Stimulated activated naive CD8-positive, alpha-beta T cell treated with anti-CD3 and anti-CD28 coated beads, Interleukin-15, Interleukin-2, amounts not matched to agents 100 ng/mL and 50 ng/mL, for 24 hours (primary cell): Measurements from ENCODE around the gene SHC1.
A peak's percentile ranks its signal among the peaks of the same experiment; 100 is the strongest.

Source experiments
- H3K27ac Mint-ChIP-seq: one replicate; pipeline ENCODE4 v1.8.0; 2021; ENCODE audit warnings: mild to moderate bottlenecking, mixed read lengths
- H3K27me3 Mint-ChIP-seq: one replicate; pipeline ENCODE4 v1.8.0; 2021; ENCODE audit warnings: mixed read lengths
- H3K36me3 Mint-ChIP-seq: one replicate; pipeline ENCODE4 v1.8.0; 2021; ENCODE audit warnings: low read depth, mixed read lengths
- H3K4me1 Mint-ChIP-seq: one replicate; pipeline ENCODE4 v1.8.0; 2021; ENCODE audit warnings: low read depth, mixed read lengths
- H3K4me3 Mint-ChIP-seq: one replicate; pipeline ENCODE4 v1.8.0; 2021; ENCODE audit warnings: mild to moderate bottlenecking, mixed read lengths
- H3K9me3 Mint-ChIP-seq: one replicate; pipeline ENCODE4 v1.8.0; 2021; ENCODE audit warnings: mixed read lengths

Gene SHC1, protein sequence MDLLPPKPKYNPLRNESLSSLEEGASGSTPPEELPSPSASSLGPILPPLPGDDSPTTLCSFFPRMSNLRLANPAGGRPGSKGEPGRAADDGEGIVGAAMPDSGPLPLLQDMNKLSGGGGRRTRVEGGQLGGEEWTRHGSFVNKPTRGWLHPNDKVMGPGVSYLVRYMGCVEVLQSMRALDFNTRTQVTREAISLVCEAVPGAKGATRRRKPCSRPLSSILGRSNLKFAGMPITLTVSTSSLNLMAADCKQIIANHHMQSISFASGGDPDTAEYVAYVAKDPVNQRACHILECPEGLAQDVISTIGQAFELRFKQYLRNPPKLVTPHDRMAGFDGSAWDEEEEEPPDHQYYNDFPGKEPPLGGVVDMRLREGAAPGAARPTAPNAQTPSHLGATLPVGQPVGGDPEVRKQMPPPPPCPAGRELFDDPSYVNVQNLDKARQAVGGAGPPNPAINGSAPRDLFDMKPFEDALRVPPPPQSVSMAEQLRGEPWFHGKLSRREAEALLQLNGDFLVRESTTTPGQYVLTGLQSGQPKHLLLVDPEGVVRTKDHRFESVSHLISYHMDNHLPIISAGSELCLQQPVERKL

DNA sequence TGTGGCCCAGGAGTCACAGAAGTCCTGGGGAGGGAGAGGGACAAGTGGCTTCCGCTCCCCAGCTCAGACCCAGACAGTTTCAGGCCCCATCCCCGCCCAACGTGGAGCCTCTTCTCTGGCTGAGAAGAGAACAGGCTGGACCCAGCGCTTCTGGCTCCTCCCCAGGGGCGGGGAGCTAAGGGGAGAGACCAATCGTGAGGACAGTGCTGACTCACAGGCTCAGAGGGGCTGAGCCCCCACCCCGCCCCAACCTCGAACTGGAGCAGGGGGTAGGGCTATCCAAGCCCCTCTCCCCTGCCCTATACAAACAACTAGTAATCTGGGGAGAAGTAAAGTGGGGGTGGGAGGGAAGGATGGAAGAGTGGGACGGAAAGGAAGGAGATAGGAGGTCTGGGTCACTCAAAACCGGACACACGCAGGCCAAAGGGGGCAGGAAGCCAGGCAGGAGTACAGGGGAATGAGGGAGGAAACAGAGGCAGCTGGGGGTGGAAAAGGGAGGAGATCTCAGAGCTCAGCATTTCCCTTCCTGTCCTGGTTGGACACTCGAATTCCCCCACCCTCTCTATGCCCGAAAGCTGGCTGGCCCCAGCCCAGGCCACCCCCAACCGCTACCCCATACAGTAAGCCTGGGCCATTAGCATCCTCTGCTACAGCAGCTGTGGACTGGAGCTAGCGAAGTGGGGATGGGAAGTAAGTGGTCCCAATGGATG lies at the start of gene SHC1:
Gene SHC1, minus strand, starts transcription at position 117 of the 710 bp plus-strand sequence. CDS start 221 bp downstream, outside the sequence.
- no peaks in the 10 kb centered on the region for H3K27me3 Mint-ChIP-seq
- H3K27ac Mint-ChIP-seq: peak within 1 kb of the TSS; percentile 90
- peaks cover 19% of the 10 kb centered on the region for H3K36me3 Mint-ChIP-seq
- peaks cover 31% of the 10 kb centered on the region for H3K4me1 Mint-ChIP-seq
- peak within 1 kb of the TSS; percentile 33 for H3K4me3 Mint-ChIP-seq
- H3K9me3 Mint-ChIP-seq: no peaks in the 10 kb centered on the region

DNA sequence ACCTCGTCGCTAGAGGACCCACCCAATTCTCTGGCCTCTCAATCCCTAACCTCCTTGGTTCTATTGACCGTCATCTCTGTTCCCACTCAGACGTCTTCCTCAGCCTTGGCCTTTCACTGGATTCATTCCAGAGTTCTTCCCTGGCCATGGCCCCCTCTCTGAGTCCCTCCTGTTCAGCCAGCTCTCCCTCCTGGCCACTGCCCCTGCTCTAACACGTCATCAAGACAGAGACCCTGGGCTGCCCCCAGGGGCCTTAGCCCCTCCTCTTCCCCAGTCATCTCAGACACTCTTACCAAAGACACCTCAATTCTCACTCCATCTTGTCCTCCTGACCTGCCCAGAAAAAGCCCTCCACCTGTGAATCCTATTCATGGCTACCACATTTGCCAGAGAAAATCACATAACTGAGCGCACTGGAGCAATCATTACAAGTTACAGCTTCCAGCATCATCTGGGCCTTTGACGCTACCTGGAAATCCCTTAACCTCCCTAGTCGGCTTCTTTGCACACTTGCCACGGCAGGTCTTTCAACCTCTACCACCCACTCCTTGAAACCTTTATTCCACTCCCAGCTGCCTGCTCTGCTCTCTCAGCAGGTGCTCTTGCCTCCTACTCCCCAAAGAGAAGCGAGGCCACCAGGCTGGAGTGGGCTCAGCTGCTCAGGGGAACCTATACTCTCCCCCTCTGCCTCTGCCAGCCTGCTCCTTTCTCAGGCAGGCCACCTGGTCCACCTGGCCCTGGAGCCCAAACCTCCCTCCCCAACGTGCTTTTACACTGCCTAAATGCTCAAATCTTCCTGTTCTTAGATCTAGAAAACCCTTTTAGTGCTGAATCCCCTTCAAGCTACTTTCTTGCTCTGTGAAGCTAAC lies 49.1 kb upstream of the SHC1 start:
- Mint-ChIP-seq H3K36me3 (peaks cover 7% of the 10 kb centered on the region), H3K27ac (peak overlapping the region; percentile 70), H3K4me3 (no peak overlapping the region), H3K27me3 (no peaks in the 10 kb centered on the region), H3K9me3 (no peaks in the 10 kb centered on the region), H3K4me1 (peaks cover 34% of the 10 kb centered on the region)

DNA sequence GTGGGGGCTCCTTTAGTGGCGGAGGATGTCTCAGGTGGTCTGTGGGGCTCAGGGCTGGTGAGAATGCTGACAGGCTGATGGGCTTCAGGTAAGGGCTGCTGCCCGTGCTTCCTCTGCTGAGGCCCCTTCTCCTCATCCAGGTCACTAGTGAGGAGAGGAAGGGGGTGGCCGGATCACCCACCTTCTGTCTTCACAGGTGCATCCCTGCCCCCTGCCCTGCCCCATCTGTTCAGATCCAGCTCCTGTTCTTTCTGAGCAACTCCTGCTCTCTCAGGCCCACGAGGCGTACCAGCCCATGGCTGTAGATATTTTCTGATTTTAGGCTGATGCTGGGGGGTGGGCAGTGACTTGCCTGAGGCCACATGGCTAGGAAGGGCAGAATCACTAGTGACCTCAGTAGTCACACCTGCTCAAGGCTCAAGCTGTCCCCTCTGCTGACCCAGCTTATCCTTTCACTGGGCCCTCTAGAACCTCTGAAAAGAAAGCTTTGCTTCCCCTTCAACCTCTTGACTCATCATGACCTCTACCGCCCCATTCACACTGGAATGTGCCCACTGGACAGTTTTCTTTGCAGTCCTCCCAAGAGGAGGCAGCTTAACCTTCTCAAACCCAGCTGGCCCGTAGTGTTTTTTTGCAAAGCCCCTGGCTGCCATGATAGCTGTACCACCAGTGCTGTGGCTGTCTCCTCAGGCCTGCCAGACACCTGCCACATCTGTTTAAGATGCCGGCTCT lies 48.2 kb upstream of the SHC1 start:
- Mint-ChIP-seq H3K36me3 (peaks cover 7% of the 10 kb centered on the region), H3K9me3 (no peaks in the 10 kb centered on the region), H3K27ac (no peak overlapping the region), H3K4me1 (peaks cover 42% of the 10 kb centered on the region), H3K27me3 (no peaks in the 10 kb centered on the region), H3K4me3 (no peak overlapping the region)

DNA sequence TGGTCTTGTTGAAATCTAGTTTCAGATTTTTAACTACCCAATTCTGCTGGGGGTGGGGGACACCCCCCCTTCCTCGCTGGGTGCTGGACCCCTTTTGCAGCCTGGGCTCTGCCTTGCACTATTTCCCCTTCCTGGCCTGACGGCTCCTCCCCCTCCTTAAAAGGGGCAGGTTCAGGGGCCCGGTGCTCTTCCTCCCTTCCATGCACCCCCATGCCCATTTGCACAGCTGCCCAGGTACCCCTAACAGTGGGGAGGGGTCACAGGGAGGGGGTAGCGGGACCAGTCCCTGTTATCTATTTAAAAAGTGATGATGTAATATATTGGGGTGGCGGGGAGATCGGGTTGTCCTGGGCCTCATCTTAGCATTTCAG lies 47.4 kb upstream of the SHC1 start:
- peaks cover 7% of the 10 kb centered on the region for H3K36me3 Mint-ChIP-seq
- H3K4me3 Mint-ChIP-seq: peak overlapping the region; percentile 69
- no peaks in the 10 kb centered on the region for H3K27me3 Mint-ChIP-seq
- peaks cover 50% of the 10 kb centered on the region for H3K4me1 Mint-ChIP-seq
- H3K27ac Mint-ChIP-seq: peak overlapping the region; percentile 28
- no peaks in the 10 kb centered on the region for H3K9me3 Mint-ChIP-seq

DNA sequence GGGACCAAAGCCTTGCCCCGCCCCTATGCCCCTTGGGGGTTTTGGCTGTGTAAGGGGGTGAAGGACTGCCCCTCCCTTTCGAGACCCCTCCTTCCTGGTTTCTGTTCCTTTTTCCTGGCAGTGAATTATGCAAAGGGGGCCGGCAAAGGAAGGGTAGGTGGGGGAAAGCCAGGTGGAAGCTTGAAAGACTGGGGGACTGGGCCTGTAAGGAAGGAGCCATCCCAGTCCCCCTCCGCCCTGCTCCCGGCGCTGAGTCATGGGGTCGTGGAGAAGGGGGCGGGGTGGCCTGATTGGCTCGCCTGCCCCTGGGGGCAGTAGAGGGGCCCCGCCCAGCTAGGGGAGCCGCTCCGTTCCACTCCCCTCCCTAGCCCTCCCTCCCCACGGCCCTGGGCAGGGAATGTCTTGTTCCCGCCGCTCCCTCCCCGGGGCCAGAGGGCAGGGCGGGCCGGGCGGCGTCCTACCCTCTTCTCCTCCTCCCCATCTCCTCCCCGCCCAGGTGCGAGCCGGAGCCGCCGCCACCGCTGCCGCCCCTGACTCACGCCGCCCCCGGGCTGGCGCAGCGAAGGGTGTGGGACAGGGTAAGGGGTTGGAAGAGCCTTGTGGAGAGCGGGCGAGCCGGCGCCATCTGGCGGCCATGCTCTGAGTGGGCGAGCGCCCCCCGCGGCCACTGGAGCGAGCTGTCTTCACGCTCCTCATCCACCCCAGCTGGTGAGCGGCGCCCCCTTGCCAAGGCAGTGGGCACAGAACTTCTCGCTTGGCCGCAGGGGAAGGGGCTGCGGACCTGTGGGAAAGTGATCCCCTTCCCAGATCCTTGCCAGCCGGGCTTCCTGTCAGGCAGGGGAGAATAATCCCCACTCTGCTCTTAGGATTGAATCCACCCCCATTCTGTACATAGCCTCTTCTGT lies 46.7 kb upstream of the SHC1 start:
- peak overlapping the region; percentile 28 for H3K27ac Mint-ChIP-seq
- H3K36me3 Mint-ChIP-seq: peaks cover 7% of the 10 kb centered on the region
- no peaks in the 10 kb centered on the region for H3K9me3 Mint-ChIP-seq
- peaks cover 57% of the 10 kb centered on the region for H3K4me1 Mint-ChIP-seq
- H3K27me3 Mint-ChIP-seq: no peaks in the 10 kb centered on the region
- H3K4me3 Mint-ChIP-seq: peak overlapping the region; percentile 69

DNA sequence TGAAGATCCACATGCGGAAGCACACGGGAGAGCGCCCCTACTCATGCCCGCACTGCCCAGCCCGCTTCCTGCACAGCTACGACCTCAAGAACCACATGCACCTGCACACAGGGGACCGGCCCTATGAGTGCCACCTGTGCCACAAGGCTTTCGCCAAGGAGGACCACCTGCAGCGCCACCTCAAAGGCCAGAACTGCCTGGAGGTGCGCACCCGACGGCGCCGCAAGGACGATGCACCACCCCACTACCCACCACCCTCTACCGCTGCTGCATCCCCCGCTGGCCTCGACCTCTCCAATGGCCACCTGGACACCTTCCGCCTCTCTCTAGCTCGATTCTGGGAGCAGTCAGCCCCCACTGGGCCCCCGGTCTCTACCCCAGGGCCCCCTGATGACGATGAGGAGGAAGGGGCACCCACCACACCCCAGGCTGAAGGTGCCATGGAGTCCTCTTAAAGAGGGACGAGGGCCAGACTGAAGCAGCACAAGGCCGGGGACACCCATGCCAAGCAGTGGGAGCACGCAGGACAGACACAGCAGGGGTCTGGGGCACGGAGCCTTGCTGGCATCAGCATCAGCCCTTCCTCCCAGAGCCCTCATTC lies 45.8 kb upstream of the SHC1 start:
- H3K27me3 Mint-ChIP-seq: no peaks in the 10 kb centered on the region
- peaks cover 63% of the 10 kb centered on the region for H3K4me1 Mint-ChIP-seq
- peaks cover 7% of the 10 kb centered on the region for H3K36me3 Mint-ChIP-seq
- no peaks in the 10 kb centered on the region for H3K9me3 Mint-ChIP-seq
- peak overlapping the region; percentile 17 for H3K4me3 Mint-ChIP-seq
- H3K27ac Mint-ChIP-seq: peak overlapping the region; percentile 67

DNA sequence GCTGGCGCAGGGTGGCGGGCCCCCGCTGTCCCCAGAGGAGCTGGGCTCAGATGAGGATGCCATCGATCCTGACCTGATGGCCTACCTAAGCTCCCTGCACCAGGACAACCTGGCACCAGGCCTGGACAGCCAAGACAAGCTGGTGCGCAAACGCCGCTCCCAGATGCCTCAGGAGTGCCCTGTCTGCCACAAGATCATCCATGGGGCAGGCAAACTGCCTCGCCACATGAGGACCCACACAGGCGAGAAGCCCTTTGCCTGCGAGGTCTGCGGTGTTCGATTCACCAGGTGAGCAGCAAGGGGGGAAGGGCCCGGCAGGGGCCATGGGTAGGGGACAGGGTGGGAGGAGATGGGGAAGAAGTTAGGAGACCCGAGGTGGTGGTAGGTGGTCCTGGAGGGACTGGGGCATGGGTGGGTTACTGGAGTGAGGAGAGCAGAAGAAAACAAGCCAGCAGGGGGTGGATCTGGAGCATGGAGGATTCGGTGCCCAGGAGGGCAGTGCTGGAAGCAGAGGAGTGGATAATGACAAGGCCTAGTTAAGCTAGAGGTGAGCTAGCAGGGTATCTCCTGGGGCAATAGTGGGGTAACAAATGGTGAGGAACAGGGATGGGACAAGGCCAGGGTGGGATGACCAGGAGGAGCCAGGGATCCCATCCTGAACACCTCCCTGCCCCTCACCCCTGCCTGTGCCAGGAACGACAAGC lies 45.1 kb upstream of the SHC1 start:
- Mint-ChIP-seq H3K4me1 (peaks cover 70% of the 10 kb centered on the region), H3K36me3 (peaks cover 7% of the 10 kb centered on the region), H3K27me3 (no peaks in the 10 kb centered on the region), H3K4me3 (no peak overlapping the region), H3K9me3 (no peaks in the 10 kb centered on the region), H3K27ac (peak overlapping the region; percentile 67)

DNA sequence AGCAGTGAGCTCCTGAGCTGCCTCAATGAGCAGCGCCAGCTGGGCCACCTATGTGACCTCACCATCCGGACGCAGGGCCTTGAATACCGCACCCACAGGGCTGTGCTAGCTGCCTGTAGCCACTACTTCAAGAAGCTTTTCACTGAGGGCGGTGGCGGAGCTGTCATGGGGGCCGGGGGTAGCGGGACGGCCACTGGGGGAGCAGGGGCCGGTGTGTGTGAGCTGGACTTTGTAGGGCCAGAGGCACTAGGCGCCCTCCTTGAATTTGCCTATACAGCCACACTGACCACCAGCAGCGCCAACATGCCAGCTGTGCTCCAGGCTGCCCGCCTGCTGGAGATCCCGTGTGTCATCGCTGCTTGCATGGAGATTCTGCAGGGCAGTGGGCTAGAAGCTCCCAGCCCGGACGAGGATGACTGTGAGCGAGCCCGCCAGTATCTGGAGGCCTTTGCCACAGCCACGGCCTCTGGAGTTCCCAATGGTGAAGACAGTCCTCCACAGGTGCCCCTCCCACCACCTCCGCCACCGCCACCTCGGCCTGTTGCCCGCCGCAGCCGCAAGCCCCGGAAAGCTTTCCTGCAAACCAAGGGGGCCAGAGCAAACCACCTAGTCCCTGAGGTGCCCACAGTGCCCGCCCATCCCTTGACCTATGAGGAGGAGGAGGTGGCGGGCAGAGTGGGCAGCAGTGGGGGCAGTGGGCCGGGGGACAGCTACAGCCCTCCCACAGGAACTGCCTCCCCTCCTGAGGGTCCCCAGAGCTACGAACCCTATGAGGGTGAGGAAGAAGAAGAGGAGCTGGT lies 44.4 kb upstream of the SHC1 start:
- Mint-ChIP-seq H3K36me3 (peaks cover 7% of the 10 kb centered on the region), H3K9me3 (no peaks in the 10 kb centered on the region), H3K27ac (no peak overlapping the region), H3K4me3 (no peak overlapping the region), H3K4me1 (peaks cover 75% of the 10 kb centered on the region), H3K27me3 (no peaks in the 10 kb centered on the region)

DNA sequence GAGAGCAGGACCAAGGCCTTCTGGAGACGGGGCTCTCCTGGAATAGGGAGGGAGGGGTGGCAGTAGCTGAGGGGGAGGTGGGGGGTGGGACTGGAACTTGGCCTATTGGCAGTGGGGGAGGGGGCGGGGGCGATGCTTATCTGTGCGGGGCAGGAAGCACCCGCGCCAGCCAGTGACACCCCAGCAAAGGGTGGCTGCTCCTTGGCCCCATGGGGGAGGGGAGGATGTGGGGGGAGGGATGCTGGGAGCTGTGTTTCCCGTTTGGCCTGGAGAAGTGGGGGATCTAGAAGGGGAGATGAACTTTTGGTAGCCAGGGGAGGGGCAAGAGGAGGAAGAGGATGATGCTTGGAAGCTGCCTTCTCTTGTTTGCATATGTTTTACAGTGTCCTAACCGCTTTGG lies 43.1 kb upstream of the SHC1 start:
- Mint-ChIP-seq H3K4me1 (peaks cover 80% of the 10 kb centered on the region), H3K27ac (no peak overlapping the region), H3K9me3 (no peaks in the 10 kb centered on the region), H3K4me3 (no peak overlapping the region), H3K36me3 (peaks cover 7% of the 10 kb centered on the region), H3K27me3 (no peaks in the 10 kb centered on the region)

DNA sequence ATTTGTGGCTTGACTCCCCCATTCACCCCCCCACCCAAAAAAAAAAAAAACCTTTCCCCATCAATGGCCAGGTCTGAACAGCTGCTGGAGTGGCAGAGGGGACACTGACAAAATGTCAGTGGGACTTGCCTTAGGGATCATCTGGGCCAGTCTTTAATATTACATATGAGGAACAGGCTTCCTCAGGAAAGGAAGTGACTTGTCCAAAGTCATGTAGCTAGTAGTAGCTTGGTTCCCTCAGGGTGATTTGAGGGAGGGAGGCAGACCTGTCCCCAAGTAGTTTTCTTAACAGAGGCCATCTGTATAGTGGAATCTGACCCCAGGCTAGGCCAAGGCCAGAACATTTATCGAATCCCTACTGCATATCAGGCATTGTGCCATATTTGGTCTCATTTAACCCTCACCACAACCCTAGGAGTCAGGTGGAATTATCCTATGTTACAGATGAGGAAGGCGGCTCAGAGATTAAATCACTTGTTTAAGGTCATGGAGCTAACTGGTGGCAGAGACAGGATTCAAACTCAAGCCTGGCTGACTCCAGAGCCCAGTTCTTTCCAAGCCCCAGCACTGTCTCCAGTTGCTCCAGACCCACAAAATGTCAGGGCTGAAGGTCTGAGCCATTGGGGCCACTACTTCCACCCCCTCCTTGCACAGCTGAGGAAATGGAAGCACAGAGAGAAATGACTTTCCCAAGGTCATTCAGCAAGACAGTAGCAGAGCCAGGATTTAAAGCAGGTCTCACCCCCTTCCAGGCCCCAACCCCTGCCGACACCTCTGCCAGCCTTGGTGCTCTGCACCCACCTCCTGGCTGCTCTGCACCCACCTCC lies 42.4 kb upstream of the SHC1 start:
- Mint-ChIP-seq H3K36me3 (peaks cover 7% of the 10 kb centered on the region), H3K4me1 (peaks cover 79% of the 10 kb centered on the region), H3K4me3 (peak overlapping the region; percentile 22), H3K27ac (peak overlapping the region; percentile 42), H3K9me3 (no peaks in the 10 kb centered on the region), H3K27me3 (no peaks in the 10 kb centered on the region)

DNA sequence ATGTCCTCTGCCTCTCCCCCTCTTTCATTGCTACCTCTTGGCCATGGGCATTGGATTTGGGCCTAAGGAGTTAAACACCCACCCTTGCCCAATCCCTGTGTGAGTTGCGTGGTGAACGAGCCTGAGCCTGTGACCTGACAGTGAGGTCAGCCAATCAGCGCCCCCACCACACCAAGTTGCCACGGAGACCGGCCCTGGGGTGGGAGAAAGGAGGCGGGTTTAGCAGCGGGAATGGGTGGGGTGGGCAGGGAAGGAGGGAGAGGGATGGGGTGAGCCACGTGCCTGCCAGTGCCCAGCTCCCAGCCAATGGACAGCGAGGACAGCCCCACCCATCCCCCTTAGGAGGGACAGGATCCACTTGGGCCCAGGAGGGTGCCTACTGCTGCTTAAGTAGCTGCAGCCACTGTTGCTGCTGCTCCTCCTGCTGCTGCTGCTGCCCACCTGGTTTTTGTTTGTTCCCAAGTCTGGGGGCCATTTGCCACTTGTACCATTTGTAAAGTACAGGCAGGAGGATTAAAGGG lies 41.5 kb upstream of the SHC1 start:
- Mint-ChIP-seq H3K9me3 (no peaks in the 10 kb centered on the region), H3K27me3 (no peaks in the 10 kb centered on the region), H3K27ac (no peak overlapping the region), H3K4me3 (no peak overlapping the region), H3K4me1 (peaks cover 77% of the 10 kb centered on the region), H3K36me3 (peaks cover 7% of the 10 kb centered on the region)
